GM10847 (cell line): ENCODE results near the gene KMT2C.

Experiments used
- POLR2A ChIP-seq: IDR thresholded peaks from 2 replicates; pipeline ENCODE4 v1.6.1; 2011; ENCODE audit not compliant: insufficient read length; ENCODE audit errors: extremely low read depth

The KMT2C gene

GRCh38 chr7:152382244-152382643 lies 53.6 kb downstream of the KMT2C start:
- TF ChIP-seq POLR2A = no peak

- TF ChIP-seq POLR2A = no peak
Measured at GRCh38 chr7:152370297-152370696, 65.5 kb downstream of the KMT2C start.

GRCh38 chr7:152369518-152369917 lies 66.3 kb downstream of the KMT2C start:
- TF ChIP-seq POLR2A = no peak

DNA sequence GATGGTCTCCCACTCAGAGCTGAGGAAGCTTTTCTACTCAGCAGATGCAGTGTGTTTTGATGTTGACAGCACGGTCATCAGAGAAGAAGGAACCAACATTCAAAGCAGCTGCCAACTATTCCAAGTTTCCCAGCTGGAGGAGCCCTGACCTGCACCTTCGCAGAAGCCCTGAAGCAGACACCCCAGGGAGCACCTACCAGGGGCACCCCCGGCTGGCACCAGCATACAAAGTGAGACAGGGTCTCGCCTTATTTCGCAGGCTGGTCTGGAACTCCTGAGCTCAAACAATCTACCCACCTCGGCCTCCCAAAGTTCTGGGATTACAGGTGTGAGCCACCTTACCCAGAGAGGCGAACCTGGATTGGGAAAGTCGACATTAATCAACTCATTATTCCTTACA lies 68.6 kb downstream of the KMT2C start:
- no peak for TF ChIP-seq POLR2A

DNA sequence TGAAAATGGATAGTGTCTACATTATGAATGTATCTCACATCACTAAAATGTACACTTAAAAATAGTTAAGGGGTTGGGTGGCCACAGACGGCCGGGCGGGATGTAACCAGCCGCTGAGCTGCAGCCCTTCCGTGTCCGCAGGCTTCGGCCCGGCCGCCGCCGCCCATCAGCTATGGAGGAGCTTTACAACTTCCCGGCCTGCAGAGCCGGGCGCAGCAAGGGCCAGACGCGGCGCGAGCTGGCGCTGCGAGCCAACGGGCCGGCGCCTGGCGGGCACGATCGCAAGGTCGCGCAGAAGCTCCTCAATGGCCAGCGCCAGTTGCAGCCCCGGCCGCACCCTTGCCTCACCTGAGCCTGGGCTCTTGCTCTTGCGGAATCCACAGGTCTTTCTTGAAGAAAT lies 69.1 kb downstream of the KMT2C start:
- TF ChIP-seq POLR2A = no peak

GRCh38 chr7:152365982-152366603 lies 69.7 kb downstream of the KMT2C start:
- no peak for TF ChIP-seq POLR2A

GRCh38 chr7:152363798-152364197 lies 72.0 kb downstream of the KMT2C start:
- TF ChIP-seq POLR2A = no peak

DNA sequence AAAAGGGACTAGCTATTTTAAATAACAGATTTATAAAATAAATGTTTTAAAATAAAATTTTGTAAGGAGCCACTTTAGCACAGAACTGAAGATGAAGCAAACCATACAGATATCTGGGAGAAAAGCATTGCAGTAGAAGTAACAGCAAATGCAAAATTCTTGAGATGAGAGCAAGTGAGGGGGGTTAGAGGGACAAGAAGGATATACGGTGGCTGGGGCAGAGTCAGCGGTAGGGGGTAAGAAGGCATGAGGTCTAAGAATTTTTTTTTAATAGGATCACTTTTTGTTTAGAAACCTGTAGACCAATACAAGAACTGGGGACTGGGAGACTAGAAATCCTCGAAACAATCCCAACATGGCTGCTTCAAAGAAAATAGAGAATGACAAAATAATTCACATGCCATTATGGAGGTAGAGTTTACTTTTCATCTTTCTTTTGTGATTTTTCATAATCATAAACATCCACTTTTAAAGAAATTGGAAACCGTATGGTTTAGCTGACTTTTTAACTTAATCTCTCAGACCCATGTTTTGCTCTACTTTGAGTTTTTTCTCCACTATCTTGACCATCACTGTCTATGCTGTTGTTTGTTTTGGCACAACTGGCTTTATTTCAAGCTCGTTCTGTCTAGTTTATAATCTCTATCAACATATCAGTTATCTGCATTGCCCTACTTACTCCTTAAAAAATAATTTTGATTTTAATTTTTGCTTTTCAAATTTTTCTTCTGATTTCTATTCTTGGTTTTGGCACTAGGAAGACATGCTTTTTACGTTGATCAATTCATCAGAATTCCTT lies 73.5 kb downstream of the KMT2C start:
- TF ChIP-seq POLR2A = no peak

GRCh38 chr7:152355474-152356057 lies 80.2 kb downstream of the KMT2C start:
- TF ChIP-seq POLR2A = no peak

DNA sequence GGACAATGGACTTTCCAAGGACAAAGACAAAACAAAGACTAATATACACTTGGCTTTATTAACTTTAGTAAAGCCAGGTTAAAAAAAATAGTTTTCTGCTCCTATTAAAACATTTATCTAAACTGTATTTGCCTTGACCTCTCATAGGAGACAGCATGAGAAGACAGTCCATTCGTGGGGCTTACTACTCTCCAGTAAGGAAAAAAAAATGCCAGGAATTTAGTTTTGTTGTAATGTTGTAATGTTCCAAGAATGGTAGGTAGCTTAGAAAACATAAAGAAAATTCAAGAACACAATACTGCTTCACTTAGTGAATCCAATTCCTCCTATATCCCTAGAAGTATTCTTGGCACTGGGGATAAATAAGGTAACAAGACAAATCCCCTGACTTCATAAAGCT lies 81.7 kb downstream of the KMT2C start:
- TF ChIP-seq POLR2A = no peak

DNA sequence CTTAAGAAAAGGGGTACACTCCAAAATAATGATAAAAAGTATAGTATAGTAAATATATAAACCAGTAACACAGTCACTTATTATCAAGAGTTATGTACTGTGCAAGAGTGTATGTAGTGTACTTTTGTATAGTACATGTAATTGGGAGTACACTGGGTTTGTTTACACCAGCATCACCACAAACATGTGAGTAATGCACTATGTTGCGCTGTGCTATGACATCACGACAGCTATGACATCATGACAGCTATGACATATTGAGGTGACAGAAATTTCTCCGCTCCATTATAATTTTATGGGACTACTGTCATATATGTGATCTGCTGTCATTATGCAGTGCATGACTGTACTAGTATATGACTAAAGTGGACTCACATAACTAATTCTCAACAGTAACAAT lies 84.6 kb downstream of the KMT2C start:
- no peak for TF ChIP-seq POLR2A

DNA sequence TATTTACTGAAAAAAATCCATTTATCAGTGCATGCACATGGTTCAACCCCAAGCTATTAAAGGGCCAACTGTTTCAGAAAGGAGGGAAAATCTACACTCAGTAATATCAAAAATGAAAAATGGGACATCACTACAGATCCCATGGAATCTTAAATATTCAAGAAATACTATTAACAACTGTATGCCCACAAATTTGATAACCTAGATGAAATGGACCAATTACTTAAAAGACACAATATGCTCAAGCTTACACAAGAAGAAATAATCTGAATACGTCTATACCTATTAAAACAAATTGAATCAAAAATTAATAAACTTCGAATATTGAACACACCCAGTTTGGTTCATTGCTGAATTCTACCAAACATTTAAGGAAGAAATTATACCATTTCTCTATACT lies 87.9 kb downstream of the KMT2C start:
- TF ChIP-seq POLR2A = no peak

DNA sequence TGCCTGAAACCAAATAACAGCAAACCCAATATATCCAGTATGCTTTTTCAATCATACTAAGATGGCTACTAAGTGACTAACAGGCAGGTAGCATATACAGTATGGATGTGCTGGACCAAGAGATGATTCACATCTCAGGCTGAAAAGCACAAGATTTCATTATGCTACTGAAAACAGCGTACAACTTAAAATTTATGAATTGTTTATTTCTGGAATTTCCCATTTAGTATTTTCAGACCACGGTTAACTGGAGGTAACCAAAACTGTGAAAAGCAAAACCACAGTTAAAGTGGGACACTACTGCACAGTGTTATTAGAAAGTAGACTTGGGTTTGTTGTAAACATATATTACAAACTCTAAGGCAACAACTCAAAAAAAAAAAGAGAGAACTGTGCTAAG lies 91.5 kb downstream of the KMT2C start:
- no peak for TF ChIP-seq POLR2A

- TF ChIP-seq POLR2A = no peak
Measured at GRCh38 chr7:152342796-152343195, 93.0 kb downstream of the KMT2C start.

DNA sequence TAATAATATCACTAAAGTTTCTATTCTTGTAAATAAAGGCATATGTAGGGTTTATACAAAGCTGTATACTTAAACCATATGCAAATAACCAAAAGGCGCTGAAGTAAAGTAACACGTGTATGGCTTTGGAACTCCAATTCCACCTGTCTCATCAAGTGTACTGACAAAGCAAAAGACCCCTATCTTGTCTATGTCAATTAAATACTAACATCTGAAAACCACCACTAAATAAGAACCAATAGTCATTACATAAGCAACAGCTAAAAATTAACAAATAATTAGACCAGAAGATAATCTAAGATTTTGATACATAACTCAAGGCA lies 93.9 kb downstream of the KMT2C start:
- no peak for TF ChIP-seq POLR2A

GRCh38 chr7:152341039-152341913 lies 94.5 kb downstream of the KMT2C start:
- no peak for TF ChIP-seq POLR2A
